ENCODE measurements around the gene LIPM.

GRCh38 chr10:88756660-88757059, 45.9 kb upstream of the LIPM start:
- TF ChIP-seq POLR2AphosphoS5 (IDR thresholded peaks at IDR 0.05): no peak
- no peak for TF ChIP-seq CTCF (IDR thresholded peaks at IDR 0.05)
